Skeletal muscle satellite cell (primary cell): Measurements from ENCODE around the gene MTG1. TPM values are rescaled to one million over a fixed set of nuclear protein-coding genes. Genes with fewer than 3 reads are reported as not detected.

ENCODE experiments used
- H3K27me3 ChIP-seq: 2 replicates; pipeline ENCODE4 v1.7.0; 2013; ENCODE audit warnings: low read length; ENCODE audit not compliant: control insufficient read depth, insufficient read depth
- H3K36me3 ChIP-seq: 2 replicates; pipeline ENCODE4 v1.7.0; 2013; ENCODE audit warnings: mild to moderate bottlenecking, control low read depth, low read length; ENCODE audit not compliant: insufficient read depth
- H3K4me1 ChIP-seq: 2 replicates; pipeline ENCODE4 v1.7.0; 2013; ENCODE audit warnings: low read length; ENCODE audit not compliant: control insufficient read depth, insufficient read depth
- H3K4me2 ChIP-seq: 2 replicates; pipeline ENCODE4 v1.7.0; 2013; ENCODE audit warnings: mild to moderate bottlenecking, low read length
- H3K4me3 ChIP-seq: 2 replicates; pipeline ENCODE4 v1.7.0; 2013; ENCODE audit warnings: low read length
- H3K9ac ChIP-seq: 2 replicates; pipeline ENCODE4 v1.7.0; 2013; ENCODE audit warnings: mild to moderate bottlenecking, low read depth, low read length, moderate library complexity
- H3K9me3 ChIP-seq: replicated peaks from 2 replicates; pipeline ENCODE4 v1.7.0; 2013; ENCODE audit warnings: mild to moderate bottlenecking, control low read depth, low read length
- small RNA-seq: library from RNA; depleted of rRNA; stranded (forward); fragments of <200 nt; gene quantifications from one replicate; pipeline ENCODE3, GENCODE V24; 2012

MTG1 gene

DNA sequence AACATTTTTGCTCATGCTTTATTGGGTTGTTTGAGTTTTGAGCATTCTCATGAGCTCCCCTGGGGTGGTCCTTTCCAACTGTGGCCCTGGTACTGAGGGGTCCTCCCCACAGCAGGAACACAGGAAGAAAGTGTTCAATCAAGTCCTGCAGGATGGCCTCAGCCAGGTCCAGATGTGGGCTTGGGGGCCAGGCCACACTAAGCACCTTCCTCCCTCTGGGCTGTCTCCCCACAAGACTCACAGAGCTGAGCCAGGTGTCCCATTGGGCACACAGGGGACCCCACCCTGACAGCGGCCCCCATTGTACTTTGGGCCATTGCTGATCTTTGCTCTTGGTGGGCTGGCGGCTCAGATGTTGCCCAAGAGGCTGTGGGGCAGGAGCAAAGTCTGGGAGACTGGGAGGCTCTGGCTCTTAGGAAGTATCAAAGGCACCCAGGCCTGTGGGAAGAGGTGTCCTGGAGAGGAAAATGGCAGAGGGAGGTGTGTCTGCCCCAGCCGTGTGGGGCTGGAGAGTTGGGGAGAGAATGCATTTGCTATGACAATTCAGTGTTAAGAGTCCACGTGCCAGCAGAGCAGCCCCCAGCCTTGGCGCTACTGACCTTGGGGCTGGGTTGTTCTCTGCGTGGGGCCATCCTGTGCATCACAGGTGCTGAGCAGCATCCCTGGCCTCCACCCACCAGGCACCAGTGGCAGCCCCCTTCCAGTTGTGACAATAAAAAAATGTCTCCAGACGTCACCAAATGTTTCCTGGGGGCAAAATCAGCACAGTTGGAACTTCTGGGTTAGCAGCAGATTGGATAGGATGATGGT is 77.5 kb downstream of the MTG1 start:
- no peaks in the 10 kb centered on the region for H3K36me3 ChIP-seq
- no peaks in the 10 kb centered on the region for H3K4me1 ChIP-seq
- no peak overlapping the region for H3K9ac ChIP-seq
- H3K27me3 ChIP-seq = no peaks in the 10 kb centered on the region
- no peaks in the 10 kb centered on the region for H3K9me3 ChIP-seq
- no peak overlapping the region for H3K4me3 ChIP-seq
- no peak overlapping the region for H3K4me2 ChIP-seq

Small RNAs within 50 kb of the gene (small RNA-seq; reads per million reads assigned to genes)
- gene AL360181.4 = not detected
- gene BANF1P2 = not detected
- not detected for gene MIR3944
